GM18909 (cell line): ENCODE data around the gene GAGE12C.
"Not testable (repeated sequence)": the region's sequence is repeated elsewhere in the genome, so short reads cannot be mapped to it uniquely, and the experiment has no call there.

Source experiments
- ATAC-seq: cut with Tn5 transposase; IDR thresholded peaks from one replicate; pipeline ENCODE4 v1.9.1; 2021; ENCODE audit warnings: mild to moderate bottlenecking; ENCODE audit not compliant: unreplicated experiment, poor library complexity

The GAGE12C gene, protein sequence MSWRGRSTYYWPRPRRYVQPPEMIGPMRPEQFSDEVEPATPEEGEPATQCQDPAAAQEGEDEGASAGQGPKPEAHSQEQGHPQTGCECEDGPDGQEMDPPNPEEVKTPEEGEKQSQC

DNA sequence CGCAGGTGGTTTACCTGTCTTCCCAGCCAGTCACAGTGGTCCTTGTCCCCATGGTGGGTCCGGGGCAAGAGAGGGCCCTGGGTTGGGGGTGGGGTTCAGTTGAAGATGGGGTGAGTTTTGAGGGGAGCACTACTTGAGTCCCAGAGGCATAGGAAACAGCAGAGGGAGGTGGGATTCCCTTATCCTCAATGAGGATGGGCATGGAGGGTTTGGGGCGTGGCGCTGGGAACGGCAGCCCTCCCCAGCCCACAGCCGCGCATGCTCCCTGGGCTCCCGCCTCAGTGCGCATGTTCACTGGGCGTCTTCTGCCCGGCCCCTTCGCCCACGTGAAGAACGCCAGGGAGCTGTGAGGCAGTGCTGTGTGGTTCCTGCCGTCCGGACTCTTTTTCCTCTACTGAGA, at the start of gene GAGE12C:
GAGE12C (plus strand) TSS at position 301 of the 400 bp plus-strand sequence. CDS start 1,155 bp downstream, outside the sequence.
- ATAC-seq: not testable (repeated sequence)

DNA sequence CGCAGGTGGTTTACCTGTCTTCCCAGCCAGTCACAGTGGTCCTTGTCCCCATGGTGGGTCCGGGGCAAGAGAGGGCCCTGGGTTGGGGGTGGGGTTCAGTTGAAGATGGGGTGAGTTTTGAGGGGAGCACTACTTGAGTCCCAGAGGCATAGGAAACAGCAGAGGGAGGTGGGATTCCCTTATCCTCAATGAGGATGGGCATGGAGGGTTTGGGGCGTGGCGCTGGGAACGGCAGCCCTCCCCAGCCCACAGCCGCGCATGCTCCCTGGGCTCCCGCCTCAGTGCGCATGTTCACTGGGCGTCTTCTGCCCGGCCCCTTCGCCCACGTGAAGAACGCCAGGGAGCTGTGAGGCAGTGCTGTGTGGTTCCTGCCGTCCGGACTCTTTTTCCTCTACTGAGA, 9.5 kb downstream of the GAGE12C start, which contains the start of gene GAGE12D:
GAGE12D (plus strand) TSS at position 301 of the 400 bp plus-strand sequence. CDS start 1,155 bp downstream, outside the sequence.
- not testable (repeated sequence) for ATAC-seq

DNA sequence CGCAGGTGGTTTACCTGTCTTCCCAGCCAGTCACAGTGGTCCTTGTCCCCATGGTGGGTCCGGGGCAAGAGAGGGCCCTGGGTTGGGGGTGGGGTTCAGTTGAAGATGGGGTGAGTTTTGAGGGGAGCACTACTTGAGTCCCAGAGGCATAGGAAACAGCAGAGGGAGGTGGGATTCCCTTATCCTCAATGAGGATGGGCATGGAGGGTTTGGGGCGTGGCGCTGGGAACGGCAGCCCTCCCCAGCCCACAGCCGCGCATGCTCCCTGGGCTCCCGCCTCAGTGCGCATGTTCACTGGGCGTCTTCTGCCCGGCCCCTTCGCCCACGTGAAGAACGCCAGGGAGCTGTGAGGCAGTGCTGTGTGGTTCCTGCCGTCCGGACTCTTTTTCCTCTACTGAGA, 19.0 kb downstream of the GAGE12C start, which contains the start of gene GAGE12E:
GAGE12E (plus strand) TSS at position 301 of the 400 bp plus-strand sequence. CDS start 1,155 bp downstream, outside the sequence.
- not testable (repeated sequence) for ATAC-seq

DNA sequence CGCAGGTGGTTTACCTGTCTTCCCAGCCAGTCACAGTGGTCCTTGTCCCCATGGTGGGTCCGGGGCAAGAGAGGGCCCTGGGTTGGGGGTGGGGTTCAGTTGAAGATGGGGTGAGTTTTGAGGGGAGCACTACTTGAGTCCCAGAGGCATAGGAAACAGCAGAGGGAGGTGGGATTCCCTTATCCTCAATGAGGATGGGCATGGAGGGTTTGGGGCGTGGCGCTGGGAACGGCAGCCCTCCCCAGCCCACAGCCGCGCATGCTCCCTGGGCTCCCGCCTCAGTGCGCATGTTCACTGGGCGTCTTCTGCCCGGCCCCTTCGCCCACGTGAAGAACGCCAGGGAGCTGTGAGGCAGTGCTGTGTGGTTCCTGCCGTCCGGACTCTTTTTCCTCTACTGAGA, 28.6 kb downstream of the GAGE12C start, which contains the start of gene GAGE12F:
GAGE12F (plus strand) TSS at position 301 of the 400 bp plus-strand sequence. CDS start 1,155 bp downstream, outside the sequence.
- ATAC-seq: not testable (repeated sequence)

DNA sequence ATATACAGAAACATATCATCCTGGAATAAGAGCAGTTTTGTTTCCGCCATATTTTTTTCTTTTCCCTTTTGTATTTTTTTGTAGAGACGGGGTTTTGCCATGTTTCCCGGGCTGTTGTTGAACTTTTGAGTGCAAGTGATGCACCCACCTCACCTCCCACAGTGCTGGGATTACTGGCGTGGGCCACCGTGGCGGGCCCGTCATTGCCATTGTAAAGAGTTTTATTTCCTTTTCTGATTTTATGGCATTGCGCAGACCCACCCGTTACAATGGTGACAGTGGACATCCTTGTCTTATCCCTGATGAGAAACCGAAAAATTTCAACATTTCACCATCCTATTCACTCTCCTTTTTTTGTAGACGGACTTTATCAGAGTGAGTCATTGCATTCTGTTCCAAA, 36.8 kb downstream of the GAGE12C start:
- ATAC-seq: not testable (repeated sequence)

DNA sequence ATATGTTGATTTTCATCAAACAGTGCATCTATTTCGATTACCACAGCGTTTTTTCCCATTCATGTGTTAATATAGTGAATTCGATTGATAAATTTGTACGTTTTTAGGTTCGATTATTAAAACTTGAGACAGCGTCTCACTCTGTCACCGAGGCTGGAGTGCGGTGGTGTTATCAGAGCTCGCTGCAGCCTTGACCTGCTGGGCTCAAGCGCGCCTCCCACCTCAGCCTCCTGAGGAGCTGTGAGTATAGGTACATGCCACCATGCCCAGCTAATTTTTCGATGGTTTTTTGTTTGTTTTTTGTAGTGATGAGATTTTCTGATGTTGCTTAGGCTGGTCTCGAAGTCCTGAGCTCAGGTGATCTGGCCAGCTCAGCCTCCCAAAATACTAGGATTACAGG, 37.2 kb downstream of the GAGE12C start:
- ATAC-seq: not testable (repeated sequence)

DNA sequence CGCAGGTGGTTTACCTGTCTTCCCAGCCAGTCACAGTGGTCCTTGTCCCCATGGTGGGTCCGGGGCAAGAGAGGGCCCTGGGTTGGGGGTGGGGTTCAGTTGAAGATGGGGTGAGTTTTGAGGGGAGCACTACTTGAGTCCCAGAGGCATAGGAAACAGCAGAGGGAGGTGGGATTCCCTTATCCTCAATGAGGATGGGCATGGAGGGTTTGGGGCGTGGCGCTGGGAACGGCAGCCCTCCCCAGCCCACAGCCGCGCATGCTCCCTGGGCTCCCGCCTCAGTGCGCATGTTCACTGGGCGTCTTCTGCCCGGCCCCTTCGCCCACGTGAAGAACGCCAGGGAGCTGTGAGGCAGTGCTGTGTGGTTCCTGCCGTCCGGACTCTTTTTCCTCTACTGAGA, 38.1 kb downstream of the GAGE12C start, which contains the start of gene GAGE12G:
GAGE12G (plus strand) TSS at position 301 of the 400 bp plus-strand sequence. CDS start 1,155 bp downstream, outside the sequence.
- ATAC-seq: not testable (repeated sequence)

DNA sequence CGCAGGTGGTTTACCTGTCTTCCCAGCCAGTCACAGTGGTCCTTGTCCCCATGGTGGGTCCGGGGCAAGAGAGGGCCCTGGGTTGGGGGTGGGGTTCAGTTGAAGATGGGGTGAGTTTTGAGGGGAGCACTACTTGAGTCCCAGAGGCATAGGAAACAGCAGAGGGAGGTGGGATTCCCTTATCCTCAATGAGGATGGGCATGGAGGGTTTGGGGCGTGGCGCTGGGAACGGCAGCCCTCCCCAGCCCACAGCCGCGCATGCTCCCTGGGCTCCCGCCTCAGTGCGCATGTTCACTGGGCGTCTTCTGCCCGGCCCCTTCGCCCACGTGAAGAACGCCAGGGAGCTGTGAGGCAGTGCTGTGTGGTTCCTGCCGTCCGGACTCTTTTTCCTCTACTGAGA, 47.7 kb downstream of the GAGE12C start, which contains the start of gene GAGE12H:
GAGE12H (plus strand) TSS at position 301 of the 400 bp plus-strand sequence. CDS start 1,155 bp downstream, outside the sequence.
- ATAC-seq: not testable (repeated sequence)
